Stimulated activated CD4-positive, alpha-beta T cell treated with anti-CD3 and anti-CD28 coated beads, TNF-alpha, amount 100 ng/mL, for 48 hours (primary cell): ENCODE measurements around the gene SORBS1.
A peak's percentile ranks its signal among the peaks of the same experiment; 100 is the strongest.

Source experiments
- DNase-seq, 3 donors: peaks; one replicate each; pipeline ENCODE4 v3.0.0-alpha.2; 2020; ENCODE audit warnings: low read depth in 3 of 3

The SORBS1 gene

DNA sequence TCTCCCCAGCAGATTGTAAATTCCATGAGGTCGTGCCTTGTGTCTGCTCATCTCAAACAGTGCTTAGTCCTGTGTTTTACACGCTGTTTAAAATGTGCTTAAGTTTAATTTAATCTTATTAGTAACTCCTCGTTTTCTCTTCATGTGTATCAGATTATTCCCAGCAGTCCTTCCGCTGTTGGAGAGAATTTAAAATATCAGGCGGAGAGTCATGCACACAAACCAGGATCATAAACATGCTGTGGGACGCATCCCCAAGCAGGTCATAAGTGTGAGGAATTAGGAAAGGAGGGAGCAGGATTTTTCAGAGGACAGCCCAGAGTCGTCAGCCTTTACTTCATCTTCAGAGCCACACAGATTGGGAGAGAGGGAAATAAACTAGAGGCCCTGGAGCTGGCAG lies 4.2 kb upstream of the SORBS1 start:
- DNase-seq, result no peak

DNA sequence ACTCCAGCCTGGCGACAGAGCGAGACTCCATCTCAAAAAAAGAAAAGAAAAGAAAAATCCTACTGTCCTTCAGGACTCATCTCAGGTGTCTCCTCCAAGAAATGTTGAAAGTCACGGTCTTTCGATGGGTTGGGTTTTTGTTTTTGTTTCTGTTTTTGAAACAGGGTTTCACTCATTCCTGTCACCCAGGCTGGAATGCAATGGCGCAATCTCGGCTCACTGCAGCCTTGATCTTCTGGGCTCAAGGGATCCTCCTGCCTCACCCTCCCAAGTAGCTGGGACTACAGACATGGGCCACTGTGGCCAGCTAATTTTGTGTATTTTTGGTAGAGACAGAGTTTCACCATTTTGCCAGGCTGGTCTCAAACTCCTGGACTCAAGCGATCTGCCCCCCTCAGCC lies 3.1 kb upstream of the SORBS1 start:
- DNase-seq, result no peak

DNA sequence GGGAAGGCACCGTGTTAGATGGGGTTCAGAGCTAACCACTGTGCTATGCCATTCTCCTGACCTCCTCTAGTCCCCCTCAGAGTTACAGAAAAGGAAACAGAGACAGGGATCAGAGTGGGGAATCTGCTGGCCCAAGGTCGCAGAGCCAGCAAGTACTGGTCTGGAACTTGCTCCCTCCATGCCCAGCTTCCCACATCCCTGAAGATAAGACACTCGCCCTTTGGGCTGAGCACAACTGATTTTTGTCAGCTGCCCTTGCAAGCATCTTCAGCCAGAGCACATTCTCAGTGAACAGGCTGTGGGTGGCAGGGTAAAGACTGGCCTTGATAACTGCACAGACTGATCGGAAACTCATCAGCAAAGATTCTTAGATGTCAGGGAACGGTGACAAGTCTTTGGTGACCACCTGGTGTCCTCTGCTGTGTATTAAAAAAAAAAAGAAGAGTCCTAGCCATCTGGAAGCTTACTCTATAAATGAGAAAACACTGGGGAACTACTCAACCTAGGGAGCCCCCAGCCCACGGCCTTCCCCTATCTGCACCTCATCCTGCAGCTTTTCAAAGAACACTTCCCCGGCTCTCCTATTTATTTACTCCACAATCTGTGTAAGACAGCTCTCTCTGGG lies 1.3 kb upstream of the SORBS1 start:
- DNase-seq, result no peak

DNA sequence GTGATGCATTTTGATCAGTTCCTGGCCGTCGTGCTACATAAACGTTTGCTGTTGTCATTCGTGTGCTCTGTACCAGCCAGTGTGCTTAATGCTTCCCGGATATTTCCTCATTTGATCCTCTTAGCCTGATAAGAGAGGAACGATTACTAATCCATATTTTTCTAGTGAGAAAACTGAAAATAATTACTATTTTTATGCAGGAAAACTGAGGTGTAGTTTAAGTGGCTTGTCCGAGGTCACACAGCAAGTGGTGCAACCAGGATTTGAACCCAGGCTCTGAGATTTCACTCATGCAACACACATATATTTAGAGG lies 650 bp upstream of the SORBS1 start:
- no peak for DNase-seq

DNA sequence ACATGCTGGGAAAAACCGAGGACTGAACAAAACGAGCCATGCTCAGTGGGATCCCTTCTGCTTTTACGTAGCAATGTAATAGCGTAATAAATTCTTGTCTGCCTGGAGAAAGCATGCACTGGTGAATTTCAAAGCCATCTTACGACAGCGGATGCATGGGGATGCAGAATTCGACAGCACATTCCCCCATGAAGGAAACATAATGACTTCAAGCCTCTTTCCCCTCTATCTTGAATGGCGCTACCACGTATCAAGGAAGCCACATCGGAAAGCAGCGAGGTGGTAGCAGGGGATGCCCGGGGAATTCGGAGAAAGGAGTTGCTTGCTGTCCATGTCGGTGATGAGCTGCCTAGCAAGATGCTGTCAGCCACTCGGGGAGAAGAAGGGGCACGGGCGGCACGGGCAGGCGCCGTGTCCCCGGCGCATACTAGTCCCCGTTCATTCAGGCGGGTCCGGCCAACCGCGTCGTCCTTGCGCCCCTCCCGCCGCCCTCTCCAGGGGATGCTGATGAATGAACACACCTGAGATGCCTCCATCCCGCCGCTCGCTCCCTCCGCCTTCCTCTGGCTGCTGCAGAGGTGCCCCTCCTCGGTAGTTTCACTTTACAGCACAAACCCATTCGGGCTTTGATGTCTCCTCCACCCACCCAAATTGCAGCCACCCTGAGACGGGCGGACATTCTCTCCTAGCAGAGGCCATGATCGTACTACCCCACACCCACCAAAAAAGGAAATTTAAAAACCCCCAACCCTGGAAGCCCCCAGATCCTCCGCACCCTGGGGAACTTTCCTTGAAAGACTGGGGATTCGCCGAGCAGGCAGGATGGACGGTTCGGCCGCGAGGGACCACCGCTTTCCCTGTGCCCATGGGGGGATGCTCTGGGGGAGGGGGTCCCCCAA lies 644 bp downstream of the SORBS1 start:
- DNase-seq, result peak in 2 of 3 donors; percentile 12 to 15

DNA sequence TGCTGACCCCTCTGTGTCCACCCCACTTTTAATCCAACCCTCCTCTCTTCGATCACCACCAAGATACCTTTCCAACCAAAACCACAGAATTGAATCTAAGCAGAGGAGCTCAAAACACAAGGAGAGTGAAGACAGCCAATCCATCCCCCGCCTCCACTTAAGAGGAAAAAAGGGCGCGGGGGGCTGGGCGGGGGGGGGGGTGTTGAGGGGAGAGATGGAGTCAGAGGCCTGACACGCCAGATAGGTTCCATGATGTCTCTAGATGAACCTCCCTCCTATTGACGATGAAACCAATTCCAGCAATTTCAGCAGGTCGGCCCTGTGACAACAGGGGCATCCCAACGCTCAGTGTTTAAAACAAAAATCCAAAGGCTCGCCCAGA lies 1.3 kb downstream of the SORBS1 start:
- DNase-seq, result no peak

DNA sequence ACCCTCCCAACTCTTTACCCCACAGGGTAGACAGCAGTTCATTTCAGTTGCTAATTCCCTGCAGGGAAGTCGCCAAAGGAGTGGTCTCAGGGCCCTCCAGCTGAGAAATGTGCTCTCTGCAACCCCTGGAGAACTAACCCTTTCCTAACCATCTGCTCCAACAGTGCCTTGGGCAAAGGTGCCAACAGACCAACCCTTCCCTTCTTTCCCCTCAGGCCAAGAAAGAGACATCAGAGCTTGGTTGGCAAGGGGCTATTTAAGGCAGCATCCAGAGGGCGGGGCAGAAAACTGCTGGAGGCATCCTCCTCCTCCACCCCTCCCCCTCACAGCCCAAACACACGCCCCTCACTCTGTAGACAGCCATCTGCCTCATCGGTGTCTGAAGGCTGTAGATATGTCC lies 1.7 kb downstream of the SORBS1 start:
- no peak for DNase-seq

DNA sequence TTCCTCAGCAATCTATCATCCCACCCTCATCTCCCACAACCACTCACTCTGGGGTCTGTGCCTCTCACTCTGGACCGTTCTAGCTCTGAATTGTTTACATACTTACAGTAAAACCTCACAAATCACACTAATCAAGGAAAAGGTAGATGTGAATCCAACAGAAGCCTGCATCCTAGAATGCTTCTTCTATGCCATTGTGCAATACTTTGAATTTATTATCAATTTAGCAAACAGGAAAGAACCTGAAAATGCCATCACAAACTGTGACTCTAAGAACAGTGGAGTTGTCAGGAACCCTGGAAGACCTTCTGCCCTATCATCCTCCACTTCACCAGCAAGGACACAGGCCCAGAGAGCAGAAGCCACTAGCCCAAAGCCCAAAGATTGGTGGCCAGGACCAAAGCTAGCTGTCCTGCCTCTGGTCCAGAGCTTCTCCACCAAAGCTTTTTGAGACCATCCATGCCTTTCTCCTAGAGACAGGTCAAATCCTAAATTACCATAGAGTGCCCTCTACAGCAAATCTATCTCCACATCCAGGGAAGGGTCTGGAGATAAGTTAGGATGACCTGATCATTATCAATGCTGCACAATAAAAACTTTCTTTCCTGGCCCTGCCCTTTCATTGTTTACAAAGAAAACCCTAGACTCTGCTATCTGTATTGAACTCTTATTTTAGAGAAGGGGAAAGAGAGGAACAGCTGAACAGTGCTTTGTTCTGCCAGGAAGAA lies 2.4 kb downstream of the SORBS1 start:
- DNase-seq, result no peak

DNA sequence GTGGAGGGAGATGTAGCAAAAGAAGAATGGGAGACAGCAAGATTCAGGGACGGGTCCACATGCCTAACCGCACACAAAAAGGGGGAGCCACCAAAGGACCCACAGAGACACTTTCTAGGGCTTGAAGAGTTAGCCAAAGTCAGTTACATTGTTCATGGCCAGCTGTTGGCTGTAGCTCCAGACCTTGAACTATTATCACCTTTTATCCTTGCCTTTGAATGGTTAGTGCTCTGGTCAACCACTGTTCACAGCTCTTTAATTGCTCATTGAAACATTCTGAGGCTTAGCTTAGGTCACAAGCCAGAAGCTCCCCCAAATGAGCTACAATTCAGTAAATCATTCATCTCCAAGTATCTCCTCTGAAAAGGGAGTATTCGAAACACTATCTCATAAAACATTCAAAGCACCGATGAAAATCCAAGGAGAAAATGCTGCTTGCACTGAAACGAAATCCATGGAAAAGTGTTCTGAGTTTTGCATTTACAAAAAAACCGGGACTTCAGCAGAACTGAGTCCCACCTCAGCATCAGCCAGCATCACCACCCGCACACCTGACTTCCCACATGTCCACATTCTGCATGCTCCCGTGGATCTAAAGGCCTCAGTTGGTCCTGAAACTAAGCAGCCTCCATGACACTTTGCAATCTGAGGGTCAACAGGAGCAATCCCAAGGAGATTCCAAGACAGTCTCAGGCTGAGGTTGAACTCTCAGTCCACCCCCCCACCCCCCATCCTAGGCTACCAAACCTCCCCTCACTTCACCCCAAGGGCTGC lies 4.0 kb downstream of the SORBS1 start:
- no peak for DNase-seq

DNA sequence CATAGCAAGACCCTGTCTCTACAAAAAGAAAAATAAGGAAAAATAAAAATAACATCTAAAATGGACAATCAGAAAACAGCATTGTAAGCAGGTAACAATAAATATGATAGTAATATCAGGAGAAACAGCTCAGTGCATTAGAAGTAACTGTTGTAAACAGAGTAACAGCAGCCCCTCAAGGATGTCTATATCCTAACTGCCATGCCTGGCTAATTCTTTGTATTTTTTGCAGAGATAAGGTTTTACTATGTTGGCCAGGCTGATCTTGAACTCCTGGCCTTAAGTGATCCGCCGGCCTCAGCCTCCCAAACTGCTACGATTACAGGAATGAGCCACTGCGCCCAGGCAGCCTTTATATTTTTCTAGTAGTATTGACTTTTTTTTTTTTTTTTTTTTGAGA lies 7.5 kb downstream of the SORBS1 start:
- no peak for DNase-seq

DNA sequence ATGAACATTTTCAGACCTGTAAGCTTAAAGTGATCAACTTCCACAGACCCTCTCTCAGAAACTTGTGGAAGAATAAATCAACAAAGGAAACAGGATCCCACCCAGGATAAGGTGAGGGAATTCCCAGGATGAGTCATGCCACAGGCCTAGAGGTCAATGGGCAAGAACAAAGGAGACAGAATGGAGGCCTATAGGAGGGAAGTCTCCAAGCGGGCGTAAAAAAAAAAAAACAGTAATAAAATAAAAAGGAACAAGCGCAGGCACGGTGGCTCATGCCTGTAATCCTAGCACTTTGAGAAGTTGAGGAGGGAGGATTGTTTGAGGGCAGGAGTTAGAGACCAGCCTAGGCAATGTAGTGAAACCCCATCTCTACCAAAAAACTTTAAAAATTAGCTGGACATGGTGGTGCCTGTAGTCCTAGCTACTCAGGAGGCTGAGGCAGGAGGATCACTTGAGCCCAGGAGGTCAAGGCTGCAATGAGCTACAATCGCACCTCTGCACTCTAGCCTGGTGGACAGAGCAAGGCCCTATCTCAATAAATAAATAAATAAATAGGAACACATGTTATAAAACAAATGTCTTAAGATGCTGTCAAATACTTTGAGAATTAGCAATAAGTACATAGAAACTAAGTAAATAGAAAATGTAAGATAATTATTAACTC lies 8.4 kb downstream of the SORBS1 start:
- DNase-seq, result no peak

DNA sequence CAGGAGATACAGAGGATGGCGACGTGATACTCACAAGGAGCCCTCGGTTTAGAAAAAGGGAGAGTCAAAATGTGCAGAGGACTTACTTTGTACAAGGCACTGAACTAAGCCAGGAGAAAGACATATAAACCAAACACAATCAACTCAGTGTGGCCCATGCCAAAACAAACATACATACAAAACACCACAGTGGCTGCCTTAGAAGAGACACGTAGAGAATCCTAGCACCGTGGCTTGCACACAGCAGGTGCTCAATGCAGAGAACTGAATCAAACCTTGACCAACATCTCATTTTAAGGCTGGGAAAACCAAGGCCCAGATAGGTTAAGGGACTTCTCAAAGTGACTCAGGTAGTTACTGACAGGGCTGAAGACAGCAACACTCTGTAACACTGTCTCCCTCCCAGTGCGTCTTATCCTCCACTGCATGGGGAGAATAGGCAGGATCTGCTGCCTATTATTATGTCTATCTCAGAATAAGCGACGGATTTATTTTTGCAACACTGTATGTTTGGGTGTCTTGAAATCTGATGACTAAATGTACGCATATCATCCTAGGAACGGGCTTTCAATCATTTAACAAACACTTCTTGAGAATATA lies 11.0 kb downstream of the SORBS1 start:
- no peak for DNase-seq

DNA sequence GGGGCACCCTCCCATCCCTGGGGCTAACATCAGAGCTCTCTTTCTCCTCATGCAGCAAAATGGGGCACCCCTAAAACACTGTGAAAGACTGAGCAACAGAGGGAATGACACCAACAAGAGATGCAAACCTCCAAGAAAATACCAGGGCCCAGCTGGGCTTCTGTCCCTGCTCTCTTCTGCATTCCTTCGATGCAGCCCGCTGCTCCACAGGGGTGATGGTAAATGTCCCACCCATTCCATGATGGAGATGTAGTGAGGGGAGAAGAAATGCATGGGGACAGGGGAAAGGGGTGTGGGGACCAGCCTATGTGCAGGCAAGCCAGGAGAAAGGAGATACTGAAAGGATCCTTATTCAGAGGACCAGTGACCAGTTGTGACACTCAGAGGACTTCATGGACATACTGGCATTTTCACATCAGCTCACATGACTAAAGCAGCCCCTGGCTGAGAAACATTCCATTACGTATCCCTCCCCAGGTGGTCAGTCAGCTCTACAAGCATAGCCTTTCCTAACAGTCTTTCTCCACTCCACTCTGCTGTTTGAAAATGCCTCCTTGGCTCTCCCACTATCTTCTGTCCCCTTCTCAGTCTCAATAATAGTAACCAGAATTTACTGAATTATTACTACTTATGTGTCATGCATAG lies 13.3 kb downstream of the SORBS1 start:
- no peak for DNase-seq

DNA sequence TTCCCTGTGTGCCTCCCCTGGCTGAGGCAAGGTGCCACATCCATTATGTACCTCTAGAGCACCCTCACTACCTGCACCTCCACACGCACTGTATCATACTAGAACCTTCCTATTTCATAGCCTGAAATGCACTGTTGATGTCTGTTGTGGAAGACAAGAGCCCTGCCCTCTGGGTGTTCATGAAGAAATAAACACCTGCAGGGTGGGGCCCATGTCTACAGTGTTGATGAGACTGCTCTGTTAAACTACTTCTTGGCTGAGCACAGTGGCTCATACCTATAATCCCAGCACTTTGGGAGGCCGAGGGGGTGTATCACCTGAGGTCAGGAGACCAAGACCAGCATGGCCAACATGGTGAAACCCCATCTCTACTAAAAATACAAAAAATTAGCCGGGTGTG lies 14.0 kb downstream of the SORBS1 start:
- no peak for DNase-seq

DNA sequence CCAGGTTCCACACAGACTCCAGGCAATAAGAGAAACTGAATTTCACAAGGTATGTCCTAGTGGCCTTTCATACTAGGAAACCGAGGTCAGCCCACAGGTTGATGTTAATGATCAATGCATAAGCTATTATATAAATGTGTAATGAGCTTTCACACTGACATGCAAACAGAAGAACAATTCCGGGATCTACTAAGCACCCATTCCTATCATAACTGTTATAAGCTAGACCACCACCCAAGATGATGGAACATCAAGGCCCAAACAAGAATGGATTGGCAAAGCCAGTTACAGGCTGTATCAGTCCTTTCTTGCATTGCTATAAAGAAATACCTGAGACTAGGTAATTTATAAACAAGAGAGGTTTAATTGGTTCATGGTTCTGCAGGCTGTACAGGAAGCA lies 15.2 kb downstream of the SORBS1 start:
- DNase-seq, result no peak

DNA sequence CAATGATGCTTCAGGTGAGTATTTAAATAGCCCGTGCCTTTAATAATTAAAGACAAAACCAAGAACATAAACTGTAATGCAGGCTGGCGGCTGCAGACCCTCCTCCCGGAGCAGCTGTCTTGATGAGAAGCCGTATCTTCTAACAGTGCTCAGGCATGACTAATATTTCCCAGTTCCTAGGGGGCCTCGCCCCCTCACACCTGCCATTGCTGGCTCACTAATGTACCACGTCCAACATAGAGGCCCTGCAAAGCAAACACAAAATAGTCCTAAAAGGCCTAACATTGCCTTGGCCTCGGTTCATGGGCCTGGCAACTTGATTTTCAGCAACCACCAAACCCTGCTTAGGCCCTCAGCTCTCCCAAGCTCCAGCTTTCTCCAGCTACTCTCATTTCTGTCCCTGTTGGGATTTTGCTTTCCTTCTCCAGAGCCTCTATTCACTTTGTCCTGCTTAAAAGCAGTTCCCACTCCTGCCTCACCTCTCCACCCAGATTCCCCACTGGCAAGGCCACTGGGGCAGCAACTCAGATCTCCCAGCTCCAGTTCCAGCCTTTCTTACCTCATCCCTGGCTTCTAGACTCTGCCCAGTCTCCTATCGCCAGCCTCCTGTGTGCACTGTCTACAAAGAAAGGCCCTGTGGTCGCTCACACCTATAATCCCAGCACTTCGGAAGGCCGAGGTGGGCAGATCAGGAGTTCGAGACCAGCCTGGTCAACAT lies 16.2 kb downstream of the SORBS1 start:
- no peak for DNase-seq

DNA sequence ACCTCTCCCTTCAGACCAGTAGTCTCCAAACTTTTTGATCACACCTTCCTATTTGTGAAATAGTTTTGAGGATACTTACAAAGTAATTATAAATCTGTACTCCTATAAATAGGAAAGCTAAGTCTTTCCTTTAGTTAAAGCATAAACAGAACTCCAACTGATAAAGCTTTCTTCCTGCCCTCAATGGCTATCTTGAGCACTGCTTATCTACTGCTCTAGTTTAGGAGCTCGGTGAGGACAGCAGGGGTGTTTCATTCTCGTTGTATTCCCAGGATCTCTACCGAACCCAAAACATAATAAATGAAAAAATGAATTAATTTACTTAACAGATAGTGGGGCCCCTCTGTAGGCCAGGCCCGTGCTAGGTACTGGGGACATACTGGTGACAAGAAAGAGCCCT lies 17.7 kb downstream of the SORBS1 start:
- no peak for DNase-seq

DNA sequence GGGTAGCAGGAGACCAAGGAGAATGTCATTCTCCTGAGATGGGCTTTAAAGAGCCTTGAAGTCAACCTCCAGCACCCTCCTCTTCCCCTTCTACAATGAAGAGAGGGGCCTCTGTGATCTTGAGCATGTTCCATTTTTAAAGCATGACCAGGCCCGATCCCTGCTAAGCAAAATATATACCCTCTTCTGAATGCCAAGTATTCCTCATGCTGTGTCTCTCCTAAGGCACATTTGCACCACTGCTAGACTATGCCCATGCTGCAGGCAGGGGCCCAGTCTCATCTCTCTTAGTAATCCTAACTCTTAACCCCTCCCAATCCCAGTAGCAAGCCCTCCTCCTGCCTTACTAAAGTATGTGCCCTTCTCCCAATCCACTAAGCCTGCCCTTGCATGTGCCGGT lies 18.4 kb downstream of the SORBS1 start:
- no peak for DNase-seq

DNA sequence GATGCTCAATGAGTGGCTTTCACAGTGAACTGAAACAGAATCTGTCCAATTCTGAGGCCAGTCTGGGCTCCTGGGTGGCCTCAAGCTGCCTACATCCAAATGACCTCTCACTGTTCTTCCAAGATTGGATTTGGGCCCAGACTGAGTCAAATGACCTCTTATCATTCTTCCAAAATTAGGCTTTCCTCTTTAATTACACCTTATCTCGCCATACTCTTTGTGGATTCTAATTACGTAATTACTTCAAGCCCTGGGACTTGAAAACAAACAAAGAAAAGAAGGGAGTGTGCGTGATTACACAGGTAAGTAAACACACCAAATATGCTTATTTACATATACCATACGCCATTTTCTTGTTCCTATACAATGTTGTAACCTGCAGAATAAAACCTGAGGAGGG lies 18.8 kb downstream of the SORBS1 start:
- no peak for DNase-seq

DNA sequence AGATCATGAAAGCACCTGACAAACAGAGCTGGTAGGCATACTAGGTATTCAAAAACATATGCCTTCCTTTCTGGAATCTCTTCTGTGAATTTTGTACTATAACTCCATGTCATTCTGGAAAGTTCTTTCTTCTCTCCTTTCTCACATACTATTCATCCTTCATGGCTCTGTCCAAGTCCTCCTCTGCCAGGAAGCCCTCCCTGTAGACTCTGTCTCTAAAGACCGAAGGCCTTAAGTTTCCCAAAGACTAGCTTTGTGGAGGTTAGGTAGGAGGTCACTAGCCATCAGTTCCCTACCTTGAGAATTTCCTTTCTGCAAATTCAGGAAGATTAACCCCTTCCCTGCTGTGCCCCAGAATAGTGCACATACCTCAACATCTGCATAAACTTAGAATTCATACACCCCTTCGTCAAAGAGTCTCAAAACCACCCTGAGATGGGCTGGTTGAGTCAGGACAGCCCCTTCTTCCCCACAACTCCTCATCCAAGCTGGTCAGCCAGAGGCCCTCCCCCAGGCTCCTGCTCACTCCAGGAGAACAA lies 20.6 kb downstream of the SORBS1 start:
- no peak for DNase-seq
